ENCODE results near the gene PCDH12.

Gene PCDH12

GRCh38 chr5:141904551-141904950 lies 53.5 kb downstream of the PCDH12 start:
- DNase-seq (ENCODE audit: extremely low read depth, low read depth) = no peak
- no peak for TF ChIP-seq CTCF (IDR thresholded peaks at IDR 0.05; ENCODE audit: low read depth, low read length, missing control alignments)
- no peak overlapping the region for H3K4me3 ChIP-seq (replicated peaks; ENCODE audit: low read depth, low read length)

- no peak for DNase-seq (ENCODE audit: extremely low read depth, low read depth)
- H3K4me3 ChIP-seq (replicated peaks; ENCODE audit: low read depth, low read length) = no peak overlapping the region
- no peak for TF ChIP-seq CTCF (IDR thresholded peaks at IDR 0.05; ENCODE audit: low read depth, low read length, missing control alignments)
Observed at GRCh38 chr5:141903261-141903660, 54.7 kb downstream of the PCDH12 start.

- H3K4me3 ChIP-seq (replicated peaks; ENCODE audit: low read depth, low read length) = no peak overlapping the region
- no peak for DNase-seq (ENCODE audit: extremely low read depth, low read depth)
Observed at GRCh38 chr5:141902015-141902814, 55.8 kb downstream of the PCDH12 start.

GRCh38 chr5:141898448-141899049 lies 59.5 kb downstream of the PCDH12 start:
- TF ChIP-seq CTCF (IDR thresholded peaks at IDR 0.05; ENCODE audit: low read depth, low read length, missing control alignments) = no peak
- DNase-seq (ENCODE audit: extremely low read depth, low read depth) = no peak
- H3K4me3 ChIP-seq (replicated peaks; ENCODE audit: low read depth, low read length) = no peak overlapping the region

More at GRCh38 chr5:141902015-141902814, 55.8 kb downstream of the PCDH12 start:
- TF ChIP-seq CTCF (IDR thresholded peaks at IDR 0.05; ENCODE audit: low read depth, low read length, missing control alignments) = no peak

- no peak for DNase-seq (ENCODE audit: extremely low read depth, low read depth)
- H3K4me3 ChIP-seq (replicated peaks; ENCODE audit: low read depth, low read length) = no peak overlapping the region
- TF ChIP-seq CTCF (IDR thresholded peaks at IDR 0.05; ENCODE audit: low read depth, low read length, missing control alignments) = no peak
Observed at GRCh38 chr5:141897425-141897824, 60.6 kb downstream of the PCDH12 start.
